ENCODE measurements around the gene NELFA. TPM values are rescaled to one million over a fixed set of nuclear protein-coding genes. Genes with fewer than 3 reads are reported as not detected.

The NELFA gene
- total and polyA plus RNA-seq, 11 donors: 8.1 to 14.9 (median 10.4) TPM

DNA sequence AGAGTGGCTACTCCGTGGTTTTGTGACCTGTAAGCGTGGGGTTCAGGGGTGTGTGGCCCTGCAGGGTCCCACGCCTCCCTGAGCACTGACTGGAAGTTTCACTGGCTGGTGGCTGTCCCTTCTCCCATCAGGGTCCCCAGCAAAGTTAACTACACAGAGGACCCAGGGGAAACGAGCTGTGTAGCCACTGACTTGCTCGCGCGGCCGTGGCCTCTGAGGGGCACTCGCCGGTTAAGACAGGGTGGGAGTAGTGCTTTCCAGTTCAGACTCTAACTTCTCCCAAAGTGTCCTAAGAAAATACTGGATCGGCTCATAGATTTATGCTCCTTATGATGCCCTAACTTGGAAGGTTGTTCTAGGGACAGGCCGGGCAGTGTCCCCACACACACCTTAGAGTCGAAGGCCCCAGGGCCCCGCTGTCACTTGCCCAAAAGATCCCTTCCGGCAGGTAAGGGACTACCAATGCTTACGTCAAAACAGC, 28.2 kb downstream of the NELFA start:
- no peak for DNase-seq
- H3K4me3 ChIP-seq: no peak overlapping the region
- no peak overlapping the region for H3K27ac ChIP-seq
- intact Hi-C loops (cut with DNase I): no loop called here
- no peaks in the 10 kb centered on the region for H3K27me3 ChIP-seq
- no peaks in the 10 kb centered on the region for H3K9me3 ChIP-seq
- H3K4me1 ChIP-seq: peaks cover 0 to 14% (median 7%) of the 10 kb centered on the region in 12 donors
- H3K36me3 ChIP-seq: peaks cover 0 to 100% (median 96%) of the 10 kb centered on the region in 9 donors
- 92 to 97% (median 94%) methylated on average over 16 of the region's 16 CpGs for WGBS, 4 donors
- no peak for ATAC-seq
- TF ChIP-seq POLR2A (IDR thresholded peaks at IDR 0.05): no peak
- no peak for TF ChIP-seq CTCF (IDR thresholded peaks at IDR 0.05)

DNA sequence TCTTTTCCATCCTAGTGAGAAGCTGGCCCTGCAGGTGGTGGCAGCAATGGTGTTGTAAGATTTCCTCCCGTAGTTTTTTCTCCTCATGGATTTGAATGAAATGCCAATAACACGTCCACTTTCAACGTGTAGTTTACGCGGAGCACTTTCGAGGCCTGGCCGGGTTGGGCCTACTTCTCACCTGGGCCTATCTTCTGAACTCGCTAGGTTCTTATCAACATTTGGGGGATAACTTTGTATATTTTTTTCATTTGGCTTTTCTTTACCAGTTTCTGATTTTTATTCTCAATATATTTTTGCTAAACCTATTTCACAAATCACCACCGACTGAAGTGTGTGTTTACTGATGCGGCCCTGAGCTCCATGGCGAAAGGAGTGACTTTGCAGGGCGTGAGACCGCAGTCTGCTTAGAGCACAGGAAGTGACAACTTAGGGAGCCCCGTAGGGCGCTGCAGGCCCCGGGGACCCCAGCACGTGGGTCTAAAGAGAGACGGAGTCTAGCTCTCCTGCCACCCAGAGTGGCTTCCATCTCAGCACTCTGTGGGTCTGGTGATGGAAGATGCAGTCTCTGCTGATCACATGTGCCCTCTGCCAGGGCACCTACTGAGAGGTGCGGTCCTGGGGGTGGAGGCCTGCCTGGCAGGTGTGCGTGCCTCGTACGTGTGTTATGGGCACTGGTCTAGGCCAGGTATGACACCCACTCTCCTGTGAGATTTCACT, 29.1 kb downstream of the NELFA start:
- intact Hi-C loops (cut with DNase I): no loop called here

GRCh38 chr4:1978741-1979476, 29.9 kb downstream of the NELFA start:
- Histone ChIP-seq H3K27ac (no peak overlapping the region), H3K4me3 (no peak overlapping the region), H3K27me3 (no peaks in the 10 kb centered on the region), H3K9me3 (no peaks in the 10 kb centered on the region), H3K36me3 (peaks cover 0 to 100% (median 95%) of the 10 kb centered on the region in 9 donors), H3K4me1 (peaks cover 0 to 7% (median 0%) of the 10 kb centered on the region in 12 donors)
- DNase-seq (no peak), ATAC-seq (no peak)
- no peak for TF ChIP-seq POLR2A (IDR thresholded peaks at IDR 0.05)
- TF ChIP-seq CTCF (IDR thresholded peaks at IDR 0.05): no peak
- intact Hi-C loops (cut with DNase I): no loop called here
- WGBS, 4 donors: 93 to 95% (median 94%) methylated on average over 45 of the region's 45 CpGs

More for the DNA sequence above, 29.1 kb downstream of the NELFA start:
- Histone ChIP-seq H3K4me1 (peaks cover 0 to 14% (median 6%) of the 10 kb centered on the region in 12 donors), H3K36me3 (peaks cover 0 to 100% (median 96%) of the 10 kb centered on the region in 9 donors), H3K27ac (no peak overlapping the region), H3K9me3 (no peaks in the 10 kb centered on the region), H3K27me3 (no peaks in the 10 kb centered on the region), H3K4me3 (no peak overlapping the region)
- WGBS, 4 donors: 86 to 91% (median 90%) methylated on average over 22 of the region's 22 CpGs
- DNase-seq: no peak
- no peak for ATAC-seq
- TF ChIP-seq POLR2A (IDR thresholded peaks at IDR 0.05) (no peak), CTCF (IDR thresholded peaks at IDR 0.05) (no peak)

GRCh38 chr4:1978226-1978625, 30.5 kb downstream of the NELFA start:
- DNase-seq: no peak
- intact Hi-C loops (cut with DNase I): no loop called here
- Histone ChIP-seq H3K9me3 (no peaks in the 10 kb centered on the region), H3K27me3 (no peaks in the 10 kb centered on the region), H3K36me3 (peaks cover 0 to 96% (median 90%) of the 10 kb centered on the region in 9 donors), H3K4me1 (peaks cover 0 to 5% (median 0%) of the 10 kb centered on the region in 12 donors), H3K4me3 (no peak overlapping the region), H3K27ac (no peak overlapping the region)
- ATAC-seq: no peak
- TF ChIP-seq POLR2A (IDR thresholded peaks at IDR 0.05): no peak
- TF ChIP-seq CTCF (IDR thresholded peaks at IDR 0.05): no peak
- 93 to 98% (median 95%) methylated on average over 13 of the region's 13 CpGs for WGBS, 4 donors

Measured in heart left ventricle (tissue), 16 donors.